ENCODE results near the gene MRPS2. TPM values are rescaled to one million over a fixed set of nuclear protein-coding genes. Genes with fewer than 3 reads are reported as not detected.
"Not testable (repeated sequence)": the region's sequence is repeated elsewhere in the genome, so short reads cannot be mapped to it uniquely, and the experiment has no call there.

The MRPS2 gene
- total RNA-seq, 2 donors from 2014 or later, result 50.2 to 53.1 TPM

GRCh38 chr9:135535631-135536030 lies 35.1 kb downstream of the MRPS2 start:
- peaks cover 13% of the 10 kb centered on the region for H3K27me3 Mint-ChIP-seq (ENCODE audit: insufficient read depth)
- not testable (repeated sequence) for H3K4me3 Mint-ChIP-seq; H3K9me3 Mint-ChIP-seq; H3K4me3 ChIP-seq (ENCODE audit: low read length); H3K4me1 ChIP-seq (ENCODE audit: control insufficient read depth, insufficient read depth, low read length); H3K9me3 ChIP-seq (ENCODE audit: control insufficient read depth, low read length); H3K9ac ChIP-seq (ENCODE audit: extremely low read depth, low read length, poor library complexity, severe bottlenecking); H3K36me3 Mint-ChIP-seq (ENCODE audit: low read depth); H3K27ac ChIP-seq (ENCODE audit: low read depth, low read length); DNase-seq; H3K27ac Mint-ChIP-seq; H3K4me1 Mint-ChIP-seq; H3K36me3 ChIP-seq (ENCODE audit: control insufficient read depth, insufficient read depth, low read length); H3K27me3 ChIP-seq (ENCODE audit: control insufficient read depth, insufficient read depth, low read length, poor library complexity, severe bottlenecking)
- 90 to 100% methylated on average over 2 to 13 of the region's 13 CpGs for WGBS, 2 experiments (ENCODE audit: insufficient coverage in 1 of 2, insufficient read length in 1 of 2)

DNA sequence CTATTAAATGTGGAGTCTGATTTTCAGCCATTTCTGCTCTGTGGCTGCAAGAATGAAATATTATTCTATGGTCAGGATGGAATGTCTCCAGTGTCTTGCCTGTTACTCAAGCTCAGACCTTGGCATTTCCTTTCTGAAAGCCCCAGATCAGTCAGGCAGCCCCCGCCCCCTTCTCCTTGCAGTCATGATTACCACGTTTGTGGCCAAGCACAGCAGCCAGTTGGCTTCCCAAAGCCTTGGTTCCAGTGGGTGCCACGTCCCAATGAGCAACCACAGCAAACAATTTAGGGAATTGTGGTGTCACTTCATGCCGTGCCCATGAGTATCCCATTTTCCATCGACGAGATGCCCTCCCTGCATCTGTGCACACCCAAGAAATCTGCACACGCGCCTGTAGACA lies 35.7 kb downstream of the MRPS2 start:
- peaks cover 13% of the 10 kb centered on the region for H3K27me3 Mint-ChIP-seq (ENCODE audit: insufficient read depth)
- TF ChIP-seq, protein P1, sequence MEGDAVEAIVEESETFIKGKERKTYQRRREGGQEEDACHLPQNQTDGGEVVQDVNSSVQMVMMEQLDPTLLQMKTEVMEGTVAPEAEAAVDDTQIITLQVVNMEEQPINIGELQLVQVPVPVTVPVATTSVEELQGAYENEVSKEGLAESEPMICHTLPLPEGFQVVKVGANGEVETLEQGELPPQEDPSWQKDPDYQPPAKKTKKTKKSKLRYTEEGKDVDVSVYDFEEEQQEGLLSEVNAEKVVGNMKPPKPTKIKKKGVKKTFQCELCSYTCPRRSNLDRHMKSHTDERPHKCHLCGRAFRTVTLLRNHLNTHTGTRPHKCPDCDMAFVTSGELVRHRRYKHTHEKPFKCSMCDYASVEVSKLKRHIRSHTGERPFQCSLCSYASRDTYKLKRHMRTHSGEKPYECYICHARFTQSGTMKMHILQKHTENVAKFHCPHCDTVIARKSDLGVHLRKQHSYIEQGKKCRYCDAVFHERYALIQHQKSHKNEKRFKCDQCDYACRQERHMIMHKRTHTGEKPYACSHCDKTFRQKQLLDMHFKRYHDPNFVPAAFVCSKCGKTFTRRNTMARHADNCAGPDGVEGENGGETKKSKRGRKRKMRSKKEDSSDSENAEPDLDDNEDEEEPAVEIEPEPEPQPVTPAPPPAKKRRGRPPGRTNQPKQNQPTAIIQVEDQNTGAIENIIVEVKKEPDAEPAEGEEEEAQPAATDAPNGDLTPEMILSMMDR (conservative IDR thresholded peaks at IDR 0.05), result no peak
- H3K27ac Mint-ChIP-seq, result no peak overlapping the region
- no peaks in the 10 kb centered on the region for H3K4me1 Mint-ChIP-seq
- no peak for DNase-seq
- 85 to 98% methylated on average over 6 to 8 of the region's 8 CpGs for WGBS, 2 experiments (ENCODE audit: insufficient coverage in 1 of 2, insufficient read length in 1 of 2)
- no peaks in the 10 kb centered on the region for H3K36me3 Mint-ChIP-seq (ENCODE audit: low read depth)
- no peaks in the 10 kb centered on the region for H3K4me1 ChIP-seq (ENCODE audit: control insufficient read depth, insufficient read depth, low read length)
- H3K27ac ChIP-seq (ENCODE audit: low read depth, low read length), result no peak overlapping the region
- no peaks in the 10 kb centered on the region for H3K36me3 ChIP-seq (ENCODE audit: control insufficient read depth, insufficient read depth, low read length)
- H3K9ac ChIP-seq (ENCODE audit: extremely low read depth, low read length, poor library complexity, severe bottlenecking), result no peak overlapping the region
- no peaks in the 10 kb centered on the region for H3K27me3 ChIP-seq (ENCODE audit: control insufficient read depth, insufficient read depth, low read length, poor library complexity, severe bottlenecking)
- H3K4me3 Mint-ChIP-seq, result no peak overlapping the region
- H3K4me3 ChIP-seq (ENCODE audit: low read length), result no peak overlapping the region
- no peaks in the 10 kb centered on the region for H3K9me3 Mint-ChIP-seq
- H3K9me3 ChIP-seq (ENCODE audit: control insufficient read depth, low read length), result no peaks in the 10 kb centered on the region

GRCh38 chr9:135543262-135543894 lies 42.9 kb downstream of the MRPS2 start:
- not testable (repeated sequence) for H3K4me1 Mint-ChIP-seq

DNA sequence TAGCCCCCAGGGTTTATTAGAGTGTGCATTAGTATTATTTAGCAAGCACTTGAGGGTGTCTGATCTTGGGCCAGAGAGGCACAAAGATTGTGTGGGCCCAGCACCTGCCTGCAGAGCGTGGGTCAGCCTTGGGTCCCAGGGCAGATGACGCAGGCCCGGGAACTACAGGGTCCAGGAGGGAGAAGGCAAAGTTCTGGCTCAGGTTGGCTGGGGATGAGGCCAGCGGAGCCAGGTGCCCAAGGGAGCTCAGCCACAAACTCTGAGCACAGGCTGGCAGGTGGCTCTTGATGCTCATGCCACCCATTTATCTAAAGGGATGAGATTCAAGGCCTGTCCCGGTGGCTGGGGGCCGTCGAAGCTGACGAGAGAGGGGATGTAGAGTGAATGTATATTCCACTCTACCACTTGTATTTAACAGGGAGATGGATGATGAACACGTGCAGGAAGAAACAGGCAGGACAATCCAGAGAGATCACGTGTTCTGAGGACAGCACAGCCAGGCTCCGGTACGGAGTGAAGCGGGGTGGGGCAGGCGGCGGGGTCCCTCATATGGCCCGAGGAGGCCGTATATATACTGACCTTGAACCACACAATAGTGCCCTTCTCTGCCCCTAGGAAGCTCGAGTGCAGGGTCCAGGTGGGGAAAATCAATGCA lies 44.6 kb downstream of the MRPS2 start:
- no peak overlapping the region for H3K9ac ChIP-seq (ENCODE audit: extremely low read depth, low read length, poor library complexity, severe bottlenecking)
- no peaks in the 10 kb centered on the region for H3K27me3 Mint-ChIP-seq (ENCODE audit: insufficient read depth)
- H3K27me3 ChIP-seq (ENCODE audit: control insufficient read depth, insufficient read depth, low read length, poor library complexity, severe bottlenecking), result no peaks in the 10 kb centered on the region
- TF ChIP-seq, protein P1 (conservative IDR thresholded peaks at IDR 0.05), result no peak
- no peaks in the 10 kb centered on the region for H3K9me3 Mint-ChIP-seq
- DNase-seq, result no peak
- no peaks in the 10 kb centered on the region for H3K4me1 Mint-ChIP-seq
- 82 to 92% methylated on average over 11 to 18 of the region's 18 CpGs for WGBS, 2 experiments (ENCODE audit: insufficient coverage in 1 of 2, insufficient read length in 1 of 2)
- no peaks in the 10 kb centered on the region for H3K36me3 Mint-ChIP-seq (ENCODE audit: low read depth)
- H3K4me3 Mint-ChIP-seq, result no peak overlapping the region
- H3K36me3 ChIP-seq (ENCODE audit: control insufficient read depth, insufficient read depth, low read length), result no peaks in the 10 kb centered on the region
- no peak overlapping the region for H3K27ac ChIP-seq (ENCODE audit: low read depth, low read length)
- no peaks in the 10 kb centered on the region for H3K4me1 ChIP-seq (ENCODE audit: control insufficient read depth, insufficient read depth, low read length)
- no peak overlapping the region for H3K4me3 ChIP-seq (ENCODE audit: low read length)
- no peaks in the 10 kb centered on the region for H3K9me3 ChIP-seq (ENCODE audit: control insufficient read depth, low read length)
- H3K27ac Mint-ChIP-seq, result no peak overlapping the region

More at GRCh38 chr9:135543262-135543894, 42.9 kb downstream of the MRPS2 start:
- WGBS, 2 experiments (ENCODE audit: insufficient coverage in 1 of 2, insufficient read length in 1 of 2), result 90 to 100% methylated on average over 1 to 8 of the region's 8 CpGs
- H3K4me3 Mint-ChIP-seq; H3K27ac Mint-ChIP-seq; H3K9me3 ChIP-seq (ENCODE audit: control insufficient read depth, low read length); H3K9me3 Mint-ChIP-seq; H3K4me1 ChIP-seq (ENCODE audit: control insufficient read depth, insufficient read depth, low read length); H3K27me3 Mint-ChIP-seq (ENCODE audit: insufficient read depth); H3K27me3 ChIP-seq (ENCODE audit: control insufficient read depth, insufficient read depth, low read length, poor library complexity, severe bottlenecking); H3K4me3 ChIP-seq (ENCODE audit: low read length); H3K36me3 Mint-ChIP-seq (ENCODE audit: low read depth); H3K36me3 ChIP-seq (ENCODE audit: control insufficient read depth, insufficient read depth, low read length); DNase-seq; H3K27ac ChIP-seq (ENCODE audit: low read depth, low read length); H3K9ac ChIP-seq (ENCODE audit: extremely low read depth, low read length, poor library complexity, severe bottlenecking): not testable (repeated sequence)

GRCh38 chr9:135545646-135546176 lies 45.2 kb downstream of the MRPS2 start, which contains the start of gene OBP2A:
TSS of gene OBP2A (plus strand) at chr9:135546126. CDS start at chr9:135546181, 55 bp downstream.
- H3K9ac ChIP-seq (ENCODE audit: extremely low read depth, low read length, poor library complexity, severe bottlenecking); H3K27ac Mint-ChIP-seq; H3K36me3 ChIP-seq (ENCODE audit: control insufficient read depth, insufficient read depth, low read length); H3K4me3 ChIP-seq (ENCODE audit: low read length); H3K4me1 Mint-ChIP-seq; DNase-seq; H3K36me3 Mint-ChIP-seq (ENCODE audit: low read depth); H3K27ac ChIP-seq (ENCODE audit: low read depth, low read length); H3K27me3 Mint-ChIP-seq (ENCODE audit: insufficient read depth); H3K27me3 ChIP-seq (ENCODE audit: control insufficient read depth, insufficient read depth, low read length, poor library complexity, severe bottlenecking); H3K4me1 ChIP-seq (ENCODE audit: control insufficient read depth, insufficient read depth, low read length); H3K4me3 Mint-ChIP-seq; H3K9me3 ChIP-seq (ENCODE audit: control insufficient read depth, low read length); H3K9me3 Mint-ChIP-seq: not testable (repeated sequence)
- WGBS, 2 experiments (ENCODE audit: insufficient coverage in 1 of 2, insufficient read length in 1 of 2), result 85 to 91% methylated on average over 7 to 12 of the region's 19 CpGs
